ENCODE data around the gene PLCXD1.

DNA sequence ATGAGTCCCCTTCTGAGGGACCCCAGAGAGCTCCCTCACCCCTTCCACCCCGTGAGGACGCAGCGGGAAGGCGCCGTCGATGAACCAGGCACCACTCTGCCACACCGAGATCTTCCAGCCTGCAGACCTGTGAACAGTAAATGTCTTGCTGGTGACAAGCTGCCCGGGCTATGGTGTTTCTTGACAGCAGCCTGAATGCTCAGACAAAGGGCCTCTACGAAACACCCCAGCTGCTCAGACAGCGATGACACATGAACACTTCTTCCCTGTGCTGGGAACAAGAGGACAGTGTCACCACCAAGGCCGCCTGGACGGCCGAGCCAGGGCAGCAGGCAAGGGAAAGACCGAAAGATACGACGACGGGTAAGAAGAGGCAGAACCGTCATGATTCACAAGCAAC is 68.0 kb downstream of the PLCXD1 start:
- TF ChIP-seq, protein P1, sequence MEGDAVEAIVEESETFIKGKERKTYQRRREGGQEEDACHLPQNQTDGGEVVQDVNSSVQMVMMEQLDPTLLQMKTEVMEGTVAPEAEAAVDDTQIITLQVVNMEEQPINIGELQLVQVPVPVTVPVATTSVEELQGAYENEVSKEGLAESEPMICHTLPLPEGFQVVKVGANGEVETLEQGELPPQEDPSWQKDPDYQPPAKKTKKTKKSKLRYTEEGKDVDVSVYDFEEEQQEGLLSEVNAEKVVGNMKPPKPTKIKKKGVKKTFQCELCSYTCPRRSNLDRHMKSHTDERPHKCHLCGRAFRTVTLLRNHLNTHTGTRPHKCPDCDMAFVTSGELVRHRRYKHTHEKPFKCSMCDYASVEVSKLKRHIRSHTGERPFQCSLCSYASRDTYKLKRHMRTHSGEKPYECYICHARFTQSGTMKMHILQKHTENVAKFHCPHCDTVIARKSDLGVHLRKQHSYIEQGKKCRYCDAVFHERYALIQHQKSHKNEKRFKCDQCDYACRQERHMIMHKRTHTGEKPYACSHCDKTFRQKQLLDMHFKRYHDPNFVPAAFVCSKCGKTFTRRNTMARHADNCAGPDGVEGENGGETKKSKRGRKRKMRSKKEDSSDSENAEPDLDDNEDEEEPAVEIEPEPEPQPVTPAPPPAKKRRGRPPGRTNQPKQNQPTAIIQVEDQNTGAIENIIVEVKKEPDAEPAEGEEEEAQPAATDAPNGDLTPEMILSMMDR (IDR thresholded peaks at IDR 0.05), result no peak
- no peak for TF ChIP-seq POLR2AphosphoS5 (IDR thresholded peaks at IDR 0.05)

All from prostate gland (tissue), 2 donors.